HepG2 (cell line): ENCODE results near the gene EPHA10.

Source experiments
- HDAC6 ChIP-seq: fragments of 200-600 bp; sonication (generic); IDR thresholded peaks from 2 replicates; pipeline ENCODE4 v1.7.0; 2017; ENCODE audit warnings: mild to moderate bottlenecking, antibody characterized with exemption, low read length, low read depth
- ZNF224 ChIP-seq: sonication (generic); formaldehyde crosslinking; IDR thresholded peaks from 2 replicates; pipeline ENCODE4 v1.5.0; 2020; ENCODE audit warnings: mild to moderate bottlenecking, missing genetic modification reagents
- TF ChIP-seq, protein P1 (sequence below): sonication (generic); formaldehyde crosslinking; IDR thresholded peaks from 2 replicates; pipeline ENCODE4 v1.5.0; 2020; ENCODE audit warnings: mild to moderate bottlenecking, missing genetic modification reagents, moderate library complexity
- TF ChIP-seq, protein P2 (sequence below): IDR thresholded peaks from 2 replicates; pipeline ENCODE4 v1.6.1; 2016; ENCODE audit warnings: low read depth, borderline replicate concordance
- TF ChIP-seq, protein P3 (sequence below): sonication (generic); formaldehyde crosslinking; IDR thresholded peaks from 2 replicates; pipeline ENCODE4 v1.8.0; 2022; ENCODE audit warnings: mild to moderate bottlenecking, missing genetic modification reagents, borderline replicate concordance
- TF ChIP-seq, protein P4 (sequence below), 2 experiments: IDR thresholded peaks; 2 replicates each; pipeline ENCODE4 v1.6.1; 2011 to 2012; ENCODE audit warnings: low read length in 2 of 2, borderline replicate concordance in 1 of 2, low read depth in 1 of 2, mild to moderate bottlenecking in 1 of 2, moderate library complexity in 1 of 2
- TF ChIP-seq, protein P5 (sequence below): sonication (generic); formaldehyde crosslinking; IDR thresholded peaks from 2 replicates; pipeline ENCODE4 v1.8.1; 2022; ENCODE audit warnings: low read depth, mild to moderate bottlenecking, missing genetic modification reagents

DNA sequence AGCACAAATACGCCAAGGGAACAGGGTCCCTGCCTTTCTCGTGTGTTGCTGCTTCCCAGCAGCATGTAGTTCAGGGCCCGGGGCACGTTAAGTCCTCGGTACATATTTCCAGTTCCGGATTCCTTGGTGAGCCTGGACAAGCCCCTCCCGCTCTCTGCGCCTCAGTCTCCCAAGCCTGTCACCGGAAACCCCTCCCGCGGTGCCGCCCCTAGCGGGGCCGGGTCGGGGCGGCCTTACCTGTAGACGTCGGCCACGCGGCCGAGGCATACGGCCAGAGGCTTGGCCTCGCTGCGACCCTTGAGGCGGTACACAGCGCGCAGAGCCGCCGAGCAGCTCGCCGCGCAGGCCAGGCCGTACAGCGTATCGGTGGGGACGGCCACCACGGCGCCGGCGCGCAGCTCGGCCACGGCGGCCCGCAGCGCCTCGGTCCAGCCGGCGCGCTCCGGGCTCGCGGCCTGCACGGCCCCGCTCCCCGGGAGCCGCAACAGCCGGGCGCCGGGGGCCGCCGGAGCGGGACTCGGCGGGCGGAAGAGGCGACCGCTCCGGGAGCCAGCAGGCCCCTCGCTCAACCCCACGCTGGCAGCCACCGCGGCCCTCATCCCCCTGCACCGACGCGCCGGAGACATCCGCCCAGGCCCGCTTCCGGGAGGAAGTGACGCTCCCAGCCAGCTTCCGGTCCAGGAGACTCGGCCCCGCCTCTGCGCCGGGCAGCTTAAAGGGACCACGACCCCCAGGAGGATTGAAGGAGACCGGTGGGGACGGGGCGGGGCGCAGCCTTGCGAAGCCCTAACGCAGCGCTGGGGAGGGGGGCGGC lies 42.8 kb upstream of the EPHA10 start, which contains the start of the genes C1orf122 and YRDC:
- TF ChIP-seq HDAC6 (no peak), ZNF224 (0 out of 2 replicates have a peak, but pooled peaks have one; percentile 29)
- TF ChIP-seq, protein P1, sequence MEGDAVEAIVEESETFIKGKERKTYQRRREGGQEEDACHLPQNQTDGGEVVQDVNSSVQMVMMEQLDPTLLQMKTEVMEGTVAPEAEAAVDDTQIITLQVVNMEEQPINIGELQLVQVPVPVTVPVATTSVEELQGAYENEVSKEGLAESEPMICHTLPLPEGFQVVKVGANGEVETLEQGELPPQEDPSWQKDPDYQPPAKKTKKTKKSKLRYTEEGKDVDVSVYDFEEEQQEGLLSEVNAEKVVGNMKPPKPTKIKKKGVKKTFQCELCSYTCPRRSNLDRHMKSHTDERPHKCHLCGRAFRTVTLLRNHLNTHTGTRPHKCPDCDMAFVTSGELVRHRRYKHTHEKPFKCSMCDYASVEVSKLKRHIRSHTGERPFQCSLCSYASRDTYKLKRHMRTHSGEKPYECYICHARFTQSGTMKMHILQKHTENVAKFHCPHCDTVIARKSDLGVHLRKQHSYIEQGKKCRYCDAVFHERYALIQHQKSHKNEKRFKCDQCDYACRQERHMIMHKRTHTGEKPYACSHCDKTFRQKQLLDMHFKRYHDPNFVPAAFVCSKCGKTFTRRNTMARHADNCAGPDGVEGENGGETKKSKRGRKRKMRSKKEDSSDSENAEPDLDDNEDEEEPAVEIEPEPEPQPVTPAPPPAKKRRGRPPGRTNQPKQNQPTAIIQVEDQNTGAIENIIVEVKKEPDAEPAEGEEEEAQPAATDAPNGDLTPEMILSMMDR = no peak
- TF ChIP-seq, protein P2, sequence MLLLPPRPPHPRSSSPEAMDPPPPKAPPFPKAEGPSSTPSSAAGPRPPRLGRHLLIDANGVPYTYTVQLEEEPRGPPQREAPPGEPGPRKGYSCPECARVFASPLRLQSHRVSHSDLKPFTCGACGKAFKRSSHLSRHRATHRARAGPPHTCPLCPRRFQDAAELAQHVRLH (CRISPR knock-in tag) = no peak
- TF ChIP-seq, protein P3, sequence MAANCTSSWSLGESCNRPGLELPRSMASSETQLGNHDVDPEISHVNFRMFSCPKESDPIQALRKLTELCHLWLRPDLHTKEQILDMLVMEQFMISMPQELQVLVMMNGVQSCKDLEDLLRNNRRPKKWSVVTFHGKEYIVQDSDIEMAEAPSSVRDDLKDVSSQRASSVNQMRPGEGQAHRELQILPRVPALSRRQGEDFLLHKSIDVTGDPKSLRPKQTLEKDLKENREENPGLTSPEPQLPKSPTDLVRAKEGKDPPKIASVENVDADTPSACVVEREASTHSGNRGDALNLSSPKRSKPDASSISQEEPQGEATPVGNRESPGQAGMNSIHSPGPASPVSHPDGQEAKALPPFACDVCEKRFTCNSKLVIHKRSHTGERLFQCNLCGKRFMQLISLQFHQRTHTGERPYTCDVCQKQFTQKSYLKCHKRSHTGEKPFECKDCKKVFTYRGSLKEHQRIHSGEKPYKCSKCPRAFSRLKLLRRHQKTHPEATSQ = no peak
- TF ChIP-seq, protein P4, sequence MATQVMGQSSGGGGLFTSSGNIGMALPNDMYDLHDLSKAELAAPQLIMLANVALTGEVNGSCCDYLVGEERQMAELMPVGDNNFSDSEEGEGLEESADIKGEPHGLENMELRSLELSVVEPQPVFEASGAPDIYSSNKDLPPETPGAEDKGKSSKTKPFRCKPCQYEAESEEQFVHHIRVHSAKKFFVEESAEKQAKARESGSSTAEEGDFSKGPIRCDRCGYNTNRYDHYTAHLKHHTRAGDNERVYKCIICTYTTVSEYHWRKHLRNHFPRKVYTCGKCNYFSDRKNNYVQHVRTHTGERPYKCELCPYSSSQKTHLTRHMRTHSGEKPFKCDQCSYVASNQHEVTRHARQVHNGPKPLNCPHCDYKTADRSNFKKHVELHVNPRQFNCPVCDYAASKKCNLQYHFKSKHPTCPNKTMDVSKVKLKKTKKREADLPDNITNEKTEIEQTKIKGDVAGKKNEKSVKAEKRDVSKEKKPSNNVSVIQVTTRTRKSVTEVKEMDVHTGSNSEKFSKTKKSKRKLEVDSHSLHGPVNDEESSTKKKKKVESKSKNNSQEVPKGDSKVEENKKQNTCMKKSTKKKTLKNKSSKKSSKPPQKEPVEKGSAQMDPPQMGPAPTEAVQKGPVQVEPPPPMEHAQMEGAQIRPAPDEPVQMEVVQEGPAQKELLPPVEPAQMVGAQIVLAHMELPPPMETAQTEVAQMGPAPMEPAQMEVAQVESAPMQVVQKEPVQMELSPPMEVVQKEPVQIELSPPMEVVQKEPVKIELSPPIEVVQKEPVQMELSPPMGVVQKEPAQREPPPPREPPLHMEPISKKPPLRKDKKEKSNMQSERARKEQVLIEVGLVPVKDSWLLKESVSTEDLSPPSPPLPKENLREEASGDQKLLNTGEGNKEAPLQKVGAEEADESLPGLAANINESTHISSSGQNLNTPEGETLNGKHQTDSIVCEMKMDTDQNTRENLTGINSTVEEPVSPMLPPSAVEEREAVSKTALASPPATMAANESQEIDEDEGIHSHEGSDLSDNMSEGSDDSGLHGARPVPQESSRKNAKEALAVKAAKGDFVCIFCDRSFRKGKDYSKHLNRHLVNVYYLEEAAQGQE (IDR thresholded peaks at IDR 0.05; ENCODE audit: borderline replicate concordance in 1 of 2, low read depth in 1 of 2, low read length in 2 of 2) = no peak
- TF ChIP-seq, protein P5, sequence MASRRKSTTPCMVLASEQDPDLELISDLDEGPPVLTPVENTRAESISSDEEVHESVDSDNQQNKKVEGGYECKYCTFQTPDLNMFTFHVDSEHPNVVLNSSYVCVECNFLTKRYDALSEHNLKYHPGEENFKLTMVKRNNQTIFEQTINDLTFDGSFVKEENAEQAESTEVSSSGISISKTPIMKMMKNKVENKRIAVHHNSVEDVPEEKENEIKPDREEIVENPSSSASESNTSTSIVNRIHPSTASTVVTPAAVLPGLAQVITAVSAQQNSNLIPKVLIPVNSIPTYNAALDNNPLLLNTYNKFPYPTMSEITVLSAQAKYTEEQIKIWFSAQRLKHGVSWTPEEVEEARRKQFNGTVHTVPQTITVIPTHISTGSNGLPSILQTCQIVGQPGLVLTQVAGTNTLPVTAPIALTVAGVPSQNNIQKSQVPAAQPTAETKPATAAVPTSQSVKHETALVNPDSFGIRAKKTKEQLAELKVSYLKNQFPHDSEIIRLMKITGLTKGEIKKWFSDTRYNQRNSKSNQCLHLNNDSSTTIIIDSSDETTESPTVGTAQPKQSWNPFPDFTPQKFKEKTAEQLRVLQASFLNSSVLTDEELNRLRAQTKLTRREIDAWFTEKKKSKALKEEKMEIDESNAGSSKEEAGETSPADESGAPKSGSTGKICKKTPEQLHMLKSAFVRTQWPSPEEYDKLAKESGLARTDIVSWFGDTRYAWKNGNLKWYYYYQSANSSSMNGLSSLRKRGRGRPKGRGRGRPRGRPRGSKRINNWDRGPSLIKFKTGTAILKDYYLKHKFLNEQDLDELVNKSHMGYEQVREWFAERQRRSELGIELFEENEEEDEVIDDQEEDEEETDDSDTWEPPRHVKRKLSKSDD (CRISPR knock-in tag) = no peak
